A673 (cell line): ENCODE results near the gene ZNF184. TPM values are rescaled to one million over a fixed set of nuclear protein-coding genes. Genes with fewer than 3 reads are reported as not detected.

Experiments
- BruUV-seq: library from RNA; stranded (reverse); fragments of 400-500 nt; replicated peaks from 2 replicates; lab custom pipeline; 2021; lab: Mats Ljungman, UMichigan
- CTCF ChIA-PET: fragments of 300-600 bp; sonication (Branson Sonifier 250); formaldehyde crosslinking; loops from one replicate; lab custom pipeline; 2022; ENCODE audit warnings: antibody characterized with exemption; lab: Charles Lee
- POLR2A ChIA-PET: fragments of 300-600 bp; sonication (Branson Sonifier 250); formaldehyde crosslinking; loops from one replicate; lab custom pipeline; 2022; ENCODE audit warnings: antibody characterized with exemption; ENCODE audit not compliant: low non-redundant PET; lab: Charles Lee
- DNase-seq: peaks from one replicate; pipeline ENCODE4 v3.0.0-alpha.2; 2015; ENCODE audit warnings: low spot score
- H3K27ac ChIP-seq: fragments of 200-600 bp; sonication (generic); 2 replicates; pipeline ENCODE4 v1.5.1; 2016; ENCODE audit warnings: mixed run types, low read depth, mild to moderate bottlenecking, mixed read lengths, antibody characterized with exemption, low read length; ENCODE audit not compliant: poor library complexity, severe bottlenecking
- H3K27me3 ChIP-seq: fragments of 200-600 bp; sonication (generic); replicated peaks from 2 replicates; pipeline ENCODE4 v1.6.1; 2017; ENCODE audit warnings: mixed run types, low read depth, mild to moderate bottlenecking, mixed read lengths, antibody characterized with exemption, low read length; ENCODE audit not compliant: insufficient read depth, poor library complexity
- H3K36me3 ChIP-seq: fragments of 200-600 bp; sonication (generic); 2 replicates; pipeline ENCODE4 v1.6.1; 2016; ENCODE audit warnings: mixed run types, mild to moderate bottlenecking, mixed read lengths, antibody characterized with exemption, low read length; ENCODE audit not compliant: insufficient read depth, poor library complexity, severe bottlenecking
- H3K4me1 ChIP-seq: fragments of 200-600 bp; sonication (generic); 2 replicates; pipeline ENCODE4 v1.6.1; 2017; ENCODE audit warnings: mixed run types, mild to moderate bottlenecking, mixed read lengths, antibody characterized with exemption, low read length; ENCODE audit not compliant: insufficient read depth, poor library complexity, severe bottlenecking
- H3K4me3 ChIP-seq: fragments of 200-600 bp; sonication (generic); 2 replicates; pipeline ENCODE4 v1.5.1; 2016; ENCODE audit warnings: low read depth, mixed run types, mild to moderate bottlenecking, mixed read lengths, low read length; ENCODE audit not compliant: poor library complexity, severe bottlenecking
- H3K9me3 ChIP-seq: fragments of 200-600 bp; sonication (generic); 2 replicates; pipeline ENCODE4 v1.6.1; 2016; ENCODE audit warnings: mixed run types, low read depth, mild to moderate bottlenecking, mixed read lengths, antibody characterized with exemption, low read length; ENCODE audit not compliant: poor library complexity, severe bottlenecking
- EZH2 ChIP-seq: fragments of 200-600 bp; sonication (generic); IDR thresholded peaks from 2 replicates; pipeline ENCODE4 v1.6.1; 2017; ENCODE audit warnings: borderline replicate concordance, low read depth, mild to moderate bottlenecking, mixed read lengths, antibody characterized with exemption, low read length; ENCODE audit not compliant: poor library complexity, severe bottlenecking
- intact Hi-C: fragments of 100-400 bp; cut with micrococcal nuclease; formaldehyde crosslinking; loops from one replicate; pipeline ENCODE4 v1.10.0; 2022; ENCODE audit not compliant: unreplicated experiment
- total RNA-seq: library from RNA; stranded (reverse); gene quantifications from 2 replicates; pipeline ENCODE4 v1.2.3, GENCODE V29; 2021
- TF ChIP-seq, protein P1 (sequence below): fragments of 300-800, 200-600 bp; sonication (generic); conservative IDR thresholded peaks from 2 replicates; pipeline ENCODE4 v1.5.1; 2017; ENCODE audit warnings: low read depth, mild to moderate bottlenecking, antibody characterized with exemption, low read length, moderate library complexity, mixed read lengths

Gene ZNF184
- total RNA-seq, 1 experiment from 2014 or later = 19.1 TPM

GRCh38 chr6:27472182-27472616 lies 706 bp downstream of the ZNF184 start:
- ChIA-PET POLR2A (interaction anchor here (0.7 kb wide), 1 partner anchor 93 kb away, joined by 3 read pairs; no protein-coding TSS in a partner anchor), CTCF (no interaction called here)
- no peaks in the 10 kb centered on the region for H3K9me3 ChIP-seq

GRCh38 chr6:27471365-27472115 lies 1.4 kb downstream of the ZNF184 start:
- no peaks in the 10 kb centered on the region for H3K27me3 ChIP-seq
- ChIA-PET CTCF (no interaction called here), POLR2A (no interaction called here)
- DNase-seq = no peak
- H3K4me3 ChIP-seq = peak overlapping the region; percentile 76
- TF ChIP-seq, protein P1, sequence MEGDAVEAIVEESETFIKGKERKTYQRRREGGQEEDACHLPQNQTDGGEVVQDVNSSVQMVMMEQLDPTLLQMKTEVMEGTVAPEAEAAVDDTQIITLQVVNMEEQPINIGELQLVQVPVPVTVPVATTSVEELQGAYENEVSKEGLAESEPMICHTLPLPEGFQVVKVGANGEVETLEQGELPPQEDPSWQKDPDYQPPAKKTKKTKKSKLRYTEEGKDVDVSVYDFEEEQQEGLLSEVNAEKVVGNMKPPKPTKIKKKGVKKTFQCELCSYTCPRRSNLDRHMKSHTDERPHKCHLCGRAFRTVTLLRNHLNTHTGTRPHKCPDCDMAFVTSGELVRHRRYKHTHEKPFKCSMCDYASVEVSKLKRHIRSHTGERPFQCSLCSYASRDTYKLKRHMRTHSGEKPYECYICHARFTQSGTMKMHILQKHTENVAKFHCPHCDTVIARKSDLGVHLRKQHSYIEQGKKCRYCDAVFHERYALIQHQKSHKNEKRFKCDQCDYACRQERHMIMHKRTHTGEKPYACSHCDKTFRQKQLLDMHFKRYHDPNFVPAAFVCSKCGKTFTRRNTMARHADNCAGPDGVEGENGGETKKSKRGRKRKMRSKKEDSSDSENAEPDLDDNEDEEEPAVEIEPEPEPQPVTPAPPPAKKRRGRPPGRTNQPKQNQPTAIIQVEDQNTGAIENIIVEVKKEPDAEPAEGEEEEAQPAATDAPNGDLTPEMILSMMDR = no peak
- TF ChIP-seq EZH2 = no peak
- H3K27ac ChIP-seq = peak overlapping the region; percentile 84
- peaks cover 4% of the 10 kb centered on the region for H3K9me3 ChIP-seq
- intact Hi-C loops = loop anchor here (10.0 kb wide), 1 partner anchor 297 kb away; no protein-coding TSS in a partner anchor
- peaks cover 38% of the 10 kb centered on the region for H3K36me3 ChIP-seq
- BruUV-seq = TSS peak; percentile 67
- peaks cover 7% of the 10 kb centered on the region for H3K4me1 ChIP-seq

More at GRCh38 chr6:27472182-27472616, 706 bp downstream of the ZNF184 start:
- BruUV-seq = no TSS peak
- H3K4me1 ChIP-seq = peaks cover 7% of the 10 kb centered on the region
- DNase-seq = peak; percentile 81
- H3K27ac ChIP-seq = peak overlapping the region; percentile 84
- no peak for TF ChIP-seq EZH2
- TF ChIP-seq, protein P1 = peak; percentile 8; the same call in 1 of the 2 replicates
- no peaks in the 10 kb centered on the region for H3K27me3 ChIP-seq
- intact Hi-C loops = loop anchor here (10.0 kb wide), 1 partner anchor 297 kb away; no protein-coding TSS in a partner anchor
- H3K36me3 ChIP-seq = peaks cover 31% of the 10 kb centered on the region
- H3K4me3 ChIP-seq = peak overlapping the region; percentile 76

DNA sequence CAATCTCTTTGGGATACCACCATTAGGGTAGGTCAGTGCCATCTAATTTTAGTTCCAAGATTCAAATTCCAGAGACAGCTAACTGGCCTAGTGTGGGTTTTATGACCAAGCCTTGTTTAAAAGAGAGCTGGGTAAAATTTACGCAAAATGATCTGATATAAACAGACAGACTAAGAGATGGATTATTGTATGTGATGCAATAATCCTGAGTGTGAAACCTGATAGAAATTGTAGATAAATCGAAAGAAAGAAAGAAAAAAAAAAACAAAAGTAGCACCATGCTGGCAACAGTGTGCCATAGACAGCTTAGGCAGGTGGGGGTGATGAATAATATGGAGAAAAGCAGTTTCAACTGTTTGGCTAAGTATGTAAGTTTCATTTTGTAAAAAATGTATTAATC lies 2.9 kb downstream of the ZNF184 start:
- TF ChIP-seq, protein P1 = no peak
- TF ChIP-seq EZH2 = no peak
- DNase-seq = no peak
- CTCF ChIA-PET = no interaction called here
- H3K4me3 ChIP-seq = no peak overlapping the region
- peaks cover 4% of the 10 kb centered on the region for H3K9me3 ChIP-seq
- no TSS peak for BruUV-seq
- no peaks in the 10 kb centered on the region for H3K27me3 ChIP-seq
- H3K4me1 ChIP-seq = peaks cover 7% of the 10 kb centered on the region
- peaks cover 49% of the 10 kb centered on the region for H3K36me3 ChIP-seq
- POLR2A ChIA-PET = interaction anchor here (0.7 kb wide), 1 partner anchor 150 kb away, joined by 3 read pairs; no protein-coding TSS in a partner anchor
- H3K27ac ChIP-seq = no peak overlapping the region
- intact Hi-C loops = loop anchor here (10.0 kb wide), 1 partner anchor 295 kb away; no protein-coding TSS in a partner anchor
